NB4 (cell line): ENCODE results near the gene LRRC31.

ENCODE experiments used
- DNase-seq: peaks from one replicate; pipeline ENCODE4 v3.0.0; 2010; ENCODE audit warnings: low read depth
- H3K4me3 ChIP-seq: one replicate; pipeline ENCODE4 v1.5.1; 2011; ENCODE audit warnings: mild to moderate bottlenecking, low read depth, low read length, moderate library complexity
- CTCF ChIP-seq: IDR thresholded peaks from one replicate; pipeline ENCODE4 v1.5.1; 2012; ENCODE audit warnings: low read depth, low read length
- MAX ChIP-seq: IDR thresholded peaks from 2 replicates; pipeline ENCODE4 v1.6.1; 2011; ENCODE audit warnings: low read depth, low read length
- MYC ChIP-seq: IDR thresholded peaks from 2 replicates; pipeline ENCODE4 v1.6.1; 2011; ENCODE audit warnings: low read depth, low read length
- POLR2A ChIP-seq: IDR thresholded peaks from 2 replicates; pipeline ENCODE4 v1.6.1; 2011; ENCODE audit warnings: mild to moderate bottlenecking; ENCODE audit not compliant: insufficient read length; ENCODE audit errors: extremely low read depth

The LRRC31 gene

GRCh38 chr3:169907476-169907875, 37.7 kb upstream of the LRRC31 start:
- no peak for TF ChIP-seq CTCF
- TF ChIP-seq MAX, result no peak
- no peak for TF ChIP-seq MYC
- TF ChIP-seq POLR2A, result no peak
- H3K4me3 ChIP-seq, result no peak overlapping the region
- no peak for DNase-seq

- DNase-seq, result no peak
- TF ChIP-seq CTCF, result no peak
- TF ChIP-seq MAX, result no peak
- TF ChIP-seq MYC, result no peak
- TF ChIP-seq POLR2A, result no peak
- H3K4me3 ChIP-seq, result no peak overlapping the region
These were observed 35.7 kb upstream of the LRRC31 start for GRCh38 chr3:169905404-169905803.

GRCh38 chr3:169901453-169901852, 31.7 kb upstream of the LRRC31 start:
- DNase-seq, result no peak
- TF ChIP-seq POLR2A (no peak), CTCF (no peak), MAX (no peak), MYC (no peak)

GRCh38 chr3:169897284-169897683, 27.5 kb upstream of the LRRC31 start:
- no peak for DNase-seq
- no peak for TF ChIP-seq CTCF
- TF ChIP-seq MAX, result no peak

More at GRCh38 chr3:169901453-169901852, 31.7 kb upstream of the LRRC31 start:
- no peak overlapping the region for H3K4me3 ChIP-seq

GRCh38 chr3:169895072-169895471, 25.3 kb upstream of the LRRC31 start:
- no peak for DNase-seq

More at GRCh38 chr3:169897284-169897683, 27.5 kb upstream of the LRRC31 start:
- H3K4me3 ChIP-seq, result no peak overlapping the region

More at GRCh38 chr3:169895072-169895471, 25.3 kb upstream of the LRRC31 start:
- H3K4me3 ChIP-seq, result no peak overlapping the region
- no peak for TF ChIP-seq MYC
- no peak for TF ChIP-seq MAX
- TF ChIP-seq POLR2A, result no peak
- no peak for TF ChIP-seq CTCF
